Measurements from ENCODE around the gene FXR1.

Gene FXR1

GRCh38 chr3:181007262-181007661, 94.8 kb downstream of the FXR1 start:
- no peak for DNase-seq (ENCODE audit: low read depth)

- DNase-seq (ENCODE audit: low read depth), result no peak
Measured at GRCh38 chr3:181008796-181009195, 96.3 kb downstream of the FXR1 start.

GRCh38 chr3:181009225-181009624, 96.8 kb downstream of the FXR1 start:
- no peak for DNase-seq (ENCODE audit: low read depth)

- DNase-seq (ENCODE audit: low read depth), result no peak
Measured at GRCh38 chr3:181017690-181018089, 105.2 kb downstream of the FXR1 start.

GRCh38 chr3:181025204-181025603, 112.7 kb downstream of the FXR1 start:
- no peak for DNase-seq (ENCODE audit: low read depth)

GRCh38 chr3:181030948-181031347, 118.5 kb downstream of the FXR1 start:
- no peak for DNase-seq (ENCODE audit: low read depth)

Data from T-helper 22 cell (primary cell).